Neuron (in vitro differentiated cells): ENCODE measurements around the gene C4BPA.

Experiments used
- H2AFZ ChIP-seq: one replicate; pipeline ENCODE4 v1.6.1; 2013; ENCODE audit warnings: low read depth, mild to moderate bottlenecking, inconsistent platforms, low read length, moderate library complexity
- H3K27me3 ChIP-seq: one replicate; pipeline ENCODE4 v1.6.1; 2013; ENCODE audit warnings: low read length; ENCODE audit not compliant: insufficient read depth
- H3K36me3 ChIP-seq: one replicate; pipeline ENCODE4 v1.6.1; 2013; ENCODE audit warnings: low read length; ENCODE audit not compliant: insufficient read depth
- H3K4me1 ChIP-seq: one replicate; pipeline ENCODE4 v1.6.1; 2013; ENCODE audit warnings: low read length; ENCODE audit not compliant: insufficient read depth
- H3K4me3 ChIP-seq: 2 replicates; pipeline ENCODE4 v1.5.1; 2013; ENCODE audit warnings: mild to moderate bottlenecking, low read length, moderate library complexity
- H3K9me3 ChIP-seq: one replicate; pipeline ENCODE4 v1.6.1; 2013; ENCODE audit warnings: low read length

The C4BPA gene

GRCh38 chr1:207081806-207082205 is 22.2 kb upstream of the C4BPA start:
- H3K27me3 ChIP-seq: no peaks in the 10 kb centered on the region
- no peaks in the 10 kb centered on the region for H3K36me3 ChIP-seq
- no peak overlapping the region for H3K4me3 ChIP-seq
- no peaks in the 10 kb centered on the region for H3K9me3 ChIP-seq
- H3K4me1 ChIP-seq: no peaks in the 10 kb centered on the region
- H2AFZ ChIP-seq: no peak overlapping the region

GRCh38 chr1:207084232-207084631 is 19.8 kb upstream of the C4BPA start:
- Histone ChIP-seq H3K9me3 (no peaks in the 10 kb centered on the region), H3K36me3 (no peaks in the 10 kb centered on the region), H2AFZ (no peak overlapping the region), H3K4me1 (no peaks in the 10 kb centered on the region), H3K27me3 (peaks cover 5% of the 10 kb centered on the region), H3K4me3 (no peak overlapping the region)

GRCh38 chr1:207084701-207085180 is 19.3 kb upstream of the C4BPA start:
- no peak overlapping the region for H2AFZ ChIP-seq
- H3K27me3 ChIP-seq: peaks cover 5% of the 10 kb centered on the region
- H3K9me3 ChIP-seq: no peaks in the 10 kb centered on the region
- H3K4me3 ChIP-seq: no peak overlapping the region
- no peaks in the 10 kb centered on the region for H3K36me3 ChIP-seq
- H3K4me1 ChIP-seq: no peaks in the 10 kb centered on the region

DNA sequence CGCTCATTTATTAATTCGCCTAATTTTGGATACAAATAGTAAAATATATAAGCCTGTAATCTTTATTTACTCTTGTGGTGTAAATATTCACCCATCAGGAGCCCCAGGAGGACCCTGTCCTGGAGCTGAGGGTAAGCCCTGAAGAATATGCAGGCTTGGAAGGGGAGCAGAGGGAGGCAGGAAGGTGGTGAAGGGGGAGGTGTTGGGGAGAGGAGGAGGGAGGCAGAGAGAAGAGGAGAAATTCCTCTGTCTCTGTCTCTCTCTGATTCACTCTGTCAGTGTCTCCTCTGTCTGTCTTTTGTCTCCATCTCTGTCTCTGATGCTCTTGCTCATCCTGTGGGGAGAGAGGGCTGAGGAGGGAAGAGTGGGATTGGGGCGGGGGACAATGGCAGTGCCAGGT is 18.1 kb upstream of the C4BPA start:
- Histone ChIP-seq H3K4me3 (no peak overlapping the region), H2AFZ (no peak overlapping the region), H3K4me1 (no peaks in the 10 kb centered on the region), H3K36me3 (no peaks in the 10 kb centered on the region), H3K27me3 (peaks cover 5% of the 10 kb centered on the region), H3K9me3 (no peaks in the 10 kb centered on the region)

DNA sequence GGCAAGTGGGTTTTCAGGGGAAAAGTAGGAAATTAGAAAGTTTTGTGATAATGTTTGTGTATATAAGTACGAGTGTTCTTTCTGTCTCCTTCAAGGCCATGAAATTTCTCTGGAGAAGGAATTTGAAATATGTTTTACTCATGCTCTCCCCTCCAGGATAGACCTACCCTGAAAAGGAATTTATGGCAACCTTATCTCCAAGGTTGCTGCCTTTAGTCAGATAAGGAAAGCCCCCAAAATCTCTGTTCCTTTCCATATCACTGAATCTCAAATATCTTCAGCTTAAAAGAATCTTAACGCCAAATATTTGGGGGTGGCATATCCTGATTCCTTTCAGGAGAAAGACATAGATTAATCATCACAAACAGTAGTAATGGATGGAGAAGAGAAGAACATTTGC is 15.9 kb upstream of the C4BPA start:
- Histone ChIP-seq H3K36me3 (no peaks in the 10 kb centered on the region), H3K4me1 (no peaks in the 10 kb centered on the region), H3K9me3 (no peaks in the 10 kb centered on the region), H3K27me3 (peaks cover 9% of the 10 kb centered on the region), H3K4me3 (no peak overlapping the region), H2AFZ (no peak overlapping the region)

DNA sequence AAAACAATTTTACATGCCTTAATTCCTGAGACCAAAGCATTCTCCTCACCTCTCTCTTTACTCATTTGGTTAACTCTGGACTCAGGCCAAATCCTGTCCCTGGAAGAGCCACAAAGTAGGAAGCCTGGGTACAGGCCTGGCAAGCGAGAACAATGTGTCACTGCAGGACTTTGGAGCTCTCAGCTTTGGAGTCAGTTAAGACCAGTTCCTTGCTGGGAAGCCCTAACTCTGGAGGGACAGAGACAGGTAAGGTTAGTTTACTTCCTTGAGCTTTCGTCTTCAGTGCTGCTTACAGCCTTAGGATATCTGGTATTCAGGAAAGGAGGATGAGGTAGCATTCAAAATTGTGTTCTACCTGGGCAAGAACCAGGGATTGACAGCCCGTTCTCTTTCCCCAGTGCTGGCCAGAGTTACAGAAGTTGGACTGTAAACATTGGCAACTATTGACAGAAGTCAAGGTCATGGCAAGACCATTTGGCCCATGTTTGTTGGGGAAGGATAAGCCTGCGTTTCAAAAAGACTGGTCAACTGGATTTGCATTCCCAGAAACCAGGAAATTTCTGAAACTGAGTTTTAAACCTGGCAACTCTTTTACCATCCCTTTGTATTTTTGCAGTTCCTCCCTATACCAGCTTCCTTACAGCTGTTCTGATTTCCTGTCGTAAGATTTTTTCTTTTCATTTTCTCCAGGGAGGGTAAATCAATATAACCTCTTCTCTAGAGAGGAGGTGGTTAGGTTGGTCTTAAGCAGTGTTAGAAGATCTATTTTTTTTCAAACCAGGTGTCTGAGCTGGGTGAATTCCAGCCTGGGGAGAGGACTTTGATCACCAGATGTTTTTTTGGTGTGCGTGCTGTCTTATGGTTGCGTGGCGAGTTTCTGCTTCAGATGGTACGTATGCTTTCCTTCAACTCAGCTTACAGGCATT is 15.1 kb upstream of the C4BPA start, which contains the start of gene C4BPB:
Gene C4BPB (plus strand): TSS at position 160 of the 926 bp plus-strand sequence. CDS start 672 bp downstream, at position 832.
- no peak within 1 kb of the TSS for H2AFZ ChIP-seq
- H3K9me3 ChIP-seq: no peaks in the 10 kb centered on the region
- no peaks in the 10 kb centered on the region for H3K4me1 ChIP-seq
- H3K4me3 ChIP-seq: no peak within 1 kb of the TSS
- H3K27me3 ChIP-seq: peaks cover 9% of the 10 kb centered on the region
- H3K36me3 ChIP-seq: no peaks in the 10 kb centered on the region

DNA sequence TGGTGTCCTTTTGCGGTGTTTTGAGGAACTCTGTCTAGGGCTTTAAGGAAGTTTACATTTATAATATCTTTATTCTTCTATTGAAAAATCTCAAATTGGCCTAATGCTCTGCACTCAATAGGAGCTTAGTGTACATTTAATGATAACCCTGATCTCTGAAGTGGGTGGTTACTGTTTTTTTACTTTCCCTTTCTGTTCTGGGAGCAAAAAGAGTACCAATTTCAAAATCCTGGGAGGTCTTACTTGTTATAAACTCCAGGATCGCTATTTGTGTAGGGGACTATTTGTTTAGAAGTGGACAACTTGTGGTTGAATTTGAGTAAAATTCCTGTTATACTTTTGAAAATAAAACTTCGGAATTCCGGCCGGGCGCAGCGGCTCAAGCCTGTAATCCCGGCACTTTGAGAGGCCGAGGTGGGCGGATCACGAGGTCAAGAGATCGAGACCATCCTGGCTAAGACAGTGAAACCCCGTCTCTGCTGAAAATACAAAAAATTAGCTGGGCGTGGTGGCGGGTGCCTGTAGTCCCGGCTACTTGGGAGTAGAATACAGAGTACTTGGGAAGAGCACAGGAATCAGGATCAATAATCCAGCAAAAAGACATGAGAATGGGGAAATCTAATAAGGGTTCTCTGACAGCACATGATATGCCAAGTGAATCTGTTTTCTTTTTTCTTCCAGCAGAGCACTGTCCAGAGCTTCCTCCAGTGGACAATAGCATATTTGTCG is 14.2 kb upstream of the C4BPA start:
- no peak overlapping the region for H3K4me3 ChIP-seq
- H3K4me1 ChIP-seq: no peaks in the 10 kb centered on the region
- no peak overlapping the region for H2AFZ ChIP-seq
- no peaks in the 10 kb centered on the region for H3K36me3 ChIP-seq
- peaks cover 9% of the 10 kb centered on the region for H3K27me3 ChIP-seq
- H3K9me3 ChIP-seq: no peaks in the 10 kb centered on the region

DNA sequence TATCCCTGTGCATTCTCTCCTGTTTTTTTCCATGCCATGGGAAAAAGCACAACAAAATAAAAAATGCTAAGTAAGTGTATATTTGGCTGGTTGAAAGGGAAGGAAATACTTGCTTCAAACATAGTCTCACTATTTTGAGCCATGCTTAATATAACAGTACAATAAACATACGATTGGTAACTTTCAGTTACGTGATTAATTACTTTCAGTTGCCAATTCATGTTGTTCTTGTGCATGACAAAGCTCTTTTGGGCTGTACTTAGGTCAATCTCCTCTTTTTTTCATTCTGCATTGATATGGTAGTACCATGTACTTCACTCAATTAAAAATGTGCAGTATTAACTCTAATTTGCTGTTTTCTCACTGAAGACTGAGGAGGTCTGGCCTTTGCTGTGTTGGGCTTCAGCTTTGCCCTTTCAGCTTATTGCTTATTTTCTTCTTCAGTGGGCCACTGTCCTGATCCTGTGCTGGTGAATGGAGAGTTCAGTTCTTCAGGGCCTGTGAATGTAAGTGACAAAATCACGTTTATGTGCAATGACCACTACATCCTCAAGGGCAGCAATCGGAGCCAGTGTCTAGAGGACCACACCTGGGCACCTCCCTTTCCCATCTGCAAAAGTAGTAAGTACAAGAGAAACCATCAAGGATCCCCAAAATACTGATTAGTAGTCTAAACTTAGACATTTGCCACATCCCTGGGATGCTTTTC is 12.7 kb upstream of the C4BPA start:
- Histone ChIP-seq H2AFZ (no peak overlapping the region), H3K36me3 (no peaks in the 10 kb centered on the region), H3K4me3 (no peak overlapping the region), H3K27me3 (peaks cover 9% of the 10 kb centered on the region), H3K9me3 (no peaks in the 10 kb centered on the region), H3K4me1 (no peaks in the 10 kb centered on the region)

DNA sequence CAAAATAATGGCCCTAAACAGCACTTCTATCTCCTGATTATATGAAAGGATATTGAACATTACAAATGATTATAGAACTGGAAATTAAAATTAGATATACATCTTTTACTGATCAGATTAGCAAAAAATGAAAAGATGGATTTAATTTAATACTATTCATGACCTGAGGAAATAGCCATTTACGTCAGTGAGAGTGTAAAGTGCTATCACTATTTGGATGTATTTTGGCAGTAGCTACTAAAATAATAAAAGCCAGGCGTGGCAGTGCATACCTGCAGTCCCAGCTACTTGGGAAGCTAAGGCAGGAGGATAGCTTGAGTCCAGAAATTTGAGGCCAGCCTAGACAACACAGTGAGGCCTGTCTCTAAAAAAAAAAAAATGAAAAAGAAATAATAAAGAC is 10.1 kb upstream of the C4BPA start:
- H2AFZ ChIP-seq: no peak overlapping the region
- H3K4me1 ChIP-seq: no peaks in the 10 kb centered on the region
- H3K27me3 ChIP-seq: peaks cover 4% of the 10 kb centered on the region
- no peaks in the 10 kb centered on the region for H3K36me3 ChIP-seq
- no peak overlapping the region for H3K4me3 ChIP-seq
- no peaks in the 10 kb centered on the region for H3K9me3 ChIP-seq

DNA sequence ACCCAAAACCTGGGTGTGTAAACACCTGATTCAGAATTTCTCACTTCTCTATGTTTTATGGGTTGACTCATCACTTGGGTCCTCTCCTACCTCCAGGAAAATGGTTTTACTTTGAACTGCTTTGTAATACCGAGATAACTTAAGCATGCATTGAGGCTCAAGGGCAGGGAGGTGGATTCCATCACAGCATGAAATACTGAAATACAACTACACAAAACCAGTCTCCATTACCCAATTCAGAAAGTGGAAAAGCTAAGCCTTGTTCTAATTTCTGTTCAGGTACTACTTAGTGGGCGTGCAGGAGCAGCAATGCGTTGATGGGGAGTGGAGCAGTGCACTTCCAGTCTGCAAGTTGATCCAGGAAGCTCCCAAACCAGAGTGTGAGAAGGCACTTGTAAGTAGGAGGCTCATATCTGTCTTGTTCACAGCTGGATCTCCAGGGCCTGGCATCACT is 6.1 kb upstream of the C4BPA start:
- Histone ChIP-seq H3K4me3 (no peak overlapping the region), H3K9me3 (peaks cover 3% of the 10 kb centered on the region), H3K27me3 (peaks cover 4% of the 10 kb centered on the region), H2AFZ (no peak overlapping the region), H3K36me3 (no peaks in the 10 kb centered on the region), H3K4me1 (no peaks in the 10 kb centered on the region)

DNA sequence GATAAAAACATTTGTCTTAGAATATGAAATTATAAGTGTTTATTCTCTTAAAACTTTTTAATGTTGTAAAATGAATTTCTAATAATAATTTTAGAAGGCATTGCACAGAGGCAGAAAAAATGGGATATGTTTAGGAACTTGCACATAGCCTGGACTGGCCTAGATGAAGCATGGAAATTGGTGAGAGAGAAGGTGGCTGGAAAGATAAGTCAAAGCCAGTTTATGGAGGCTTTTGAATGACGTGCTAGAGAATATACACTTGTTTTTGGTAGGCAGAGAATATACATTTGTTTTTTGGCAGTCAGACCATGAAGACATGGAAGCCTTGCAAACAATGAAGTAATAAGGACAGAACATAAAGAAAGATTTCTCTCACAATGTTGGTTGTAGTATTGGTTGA is 2.3 kb upstream of the C4BPA start:
- H3K27me3 ChIP-seq: peaks cover 7% of the 10 kb centered on the region
- no peaks in the 10 kb centered on the region for H3K4me1 ChIP-seq
- no peak overlapping the region for H3K4me3 ChIP-seq
- peaks cover 3% of the 10 kb centered on the region for H3K9me3 ChIP-seq
- no peak overlapping the region for H2AFZ ChIP-seq
- H3K36me3 ChIP-seq: no peaks in the 10 kb centered on the region

DNA sequence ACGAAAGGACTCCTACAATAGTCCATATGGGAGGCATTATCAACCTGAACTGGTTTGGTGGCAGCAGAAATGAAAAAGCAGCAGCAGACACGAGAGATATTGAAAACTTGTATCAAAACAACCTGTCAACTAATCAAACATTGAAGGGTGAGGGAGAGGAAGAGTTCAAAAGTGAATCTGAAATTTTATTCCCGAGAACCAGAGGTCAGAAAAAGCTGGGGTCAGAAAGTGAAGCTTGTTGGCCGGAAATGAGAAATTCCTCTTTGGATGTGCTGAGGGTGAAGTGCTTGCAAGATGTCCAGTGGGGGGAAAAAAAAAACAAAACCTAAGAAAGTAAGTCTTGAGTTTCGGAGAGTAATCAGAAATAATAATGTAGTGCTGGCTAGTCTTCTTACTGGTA is 1.9 kb upstream of the C4BPA start:
- peaks cover 7% of the 10 kb centered on the region for H3K27me3 ChIP-seq
- no peaks in the 10 kb centered on the region for H3K4me1 ChIP-seq
- no peak overlapping the region for H3K4me3 ChIP-seq
- H3K36me3 ChIP-seq: no peaks in the 10 kb centered on the region
- H2AFZ ChIP-seq: no peak overlapping the region
- H3K9me3 ChIP-seq: peaks cover 3% of the 10 kb centered on the region

- peaks cover 7% of the 10 kb centered on the region for H3K27me3 ChIP-seq
- no peak overlapping the region for H2AFZ ChIP-seq
- peaks cover 3% of the 10 kb centered on the region for H3K9me3 ChIP-seq
- no peak overlapping the region for H3K4me3 ChIP-seq
- no peaks in the 10 kb centered on the region for H3K36me3 ChIP-seq
- H3K4me1 ChIP-seq: no peaks in the 10 kb centered on the region
These were observed 1.4 kb upstream of the C4BPA start for GRCh38 chr1:207102659-207103058.
